Anterior cingulate cortex (tissue), 58 donors: ENCODE data around the gene MS4A18.
"Not testable (repeated sequence)": the region's sequence is repeated elsewhere in the genome, so short reads cannot be mapped to it uniquely, and the experiment has no call there.

Experiments
- DNase-seq, 58 donors: peaks; one replicate each; lab custom pipeline; 2025; lab: John Stamatoyannopoulos, UW

MS4A18 gene

GRCh38 chr11:60734279-60734678 is 9.8 kb downstream of the MS4A18 start:
- DNase-seq = no peak

GRCh38 chr11:60739114-60739513 is 14.6 kb downstream of the MS4A18 start:
- no peak for DNase-seq

- DNase-seq = no peak
Observed at GRCh38 chr11:60740573-60740972, 16.1 kb downstream of the MS4A18 start.

- DNase-seq = no peak
Observed at GRCh38 chr11:60741421-60741820, 16.9 kb downstream of the MS4A18 start.

GRCh38 chr11:60743058-60743457 is 18.5 kb downstream of the MS4A18 start:
- DNase-seq = no peak

GRCh38 chr11:60744114-60744513 is 19.6 kb downstream of the MS4A18 start:
- no peak for DNase-seq

DNA sequence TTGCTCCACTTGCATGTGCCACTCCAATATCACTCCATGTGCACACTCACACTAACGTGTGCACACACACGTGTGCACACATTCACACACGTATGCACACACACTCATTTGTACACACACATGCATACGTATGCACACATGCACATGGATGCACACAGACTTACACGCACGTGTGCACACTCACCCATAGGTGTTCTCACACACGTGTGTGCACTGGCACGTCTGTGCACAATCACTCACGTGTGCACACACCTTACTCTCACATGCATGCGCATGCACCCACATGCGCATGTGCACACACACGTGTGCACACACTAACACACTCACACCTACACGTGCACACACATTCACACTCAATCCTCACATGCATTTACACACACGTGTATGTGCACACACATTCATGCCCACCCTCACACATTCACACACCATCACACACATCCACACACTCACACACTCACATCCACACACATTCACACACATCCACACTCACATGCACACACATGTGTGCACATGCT is 22.9 kb downstream of the MS4A18 start:
- no peak for DNase-seq

- DNase-seq = no peak
Observed at GRCh38 chr11:60748225-60748624, 23.7 kb downstream of the MS4A18 start.

DNA sequence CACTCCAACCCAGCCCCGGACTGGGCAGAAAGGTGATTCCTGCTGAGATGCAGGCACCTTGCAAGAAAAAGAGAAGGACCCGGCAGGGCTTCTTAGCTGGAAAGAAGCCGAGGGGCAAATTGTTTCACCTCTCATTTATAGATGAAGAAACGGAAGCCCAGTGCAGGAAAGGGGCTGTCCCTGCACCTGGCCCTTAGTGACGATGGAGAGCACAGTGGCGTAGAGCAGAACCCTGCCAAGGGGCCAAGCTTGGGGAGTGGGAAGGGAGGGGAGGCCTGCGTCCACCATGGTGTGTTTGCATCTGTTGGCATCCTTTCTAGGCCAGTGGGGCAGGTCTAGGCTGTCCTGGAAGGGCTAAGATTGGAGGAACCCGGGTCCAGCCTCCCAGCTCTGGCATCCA is 24.3 kb downstream of the MS4A18 start:
- no peak for DNase-seq

GRCh38 chr11:60750911-60751310 is 26.4 kb downstream of the MS4A18 start:
- no peak for DNase-seq

GRCh38 chr11:60753309-60753708 is 28.8 kb downstream of the MS4A18 start:
- DNase-seq = no peak

GRCh38 chr11:60754887-60755286 is 30.4 kb downstream of the MS4A18 start:
- DNase-seq = no peak

GRCh38 chr11:60756307-60757032 is 31.9 kb downstream of the MS4A18 start, which contains the start of gene MS4A15:
Gene MS4A15 (plus strand): TSS chr11:60756867. CDS start chr11:60763734, 6,867 bp downstream.
- no peak for DNase-seq

DNA sequence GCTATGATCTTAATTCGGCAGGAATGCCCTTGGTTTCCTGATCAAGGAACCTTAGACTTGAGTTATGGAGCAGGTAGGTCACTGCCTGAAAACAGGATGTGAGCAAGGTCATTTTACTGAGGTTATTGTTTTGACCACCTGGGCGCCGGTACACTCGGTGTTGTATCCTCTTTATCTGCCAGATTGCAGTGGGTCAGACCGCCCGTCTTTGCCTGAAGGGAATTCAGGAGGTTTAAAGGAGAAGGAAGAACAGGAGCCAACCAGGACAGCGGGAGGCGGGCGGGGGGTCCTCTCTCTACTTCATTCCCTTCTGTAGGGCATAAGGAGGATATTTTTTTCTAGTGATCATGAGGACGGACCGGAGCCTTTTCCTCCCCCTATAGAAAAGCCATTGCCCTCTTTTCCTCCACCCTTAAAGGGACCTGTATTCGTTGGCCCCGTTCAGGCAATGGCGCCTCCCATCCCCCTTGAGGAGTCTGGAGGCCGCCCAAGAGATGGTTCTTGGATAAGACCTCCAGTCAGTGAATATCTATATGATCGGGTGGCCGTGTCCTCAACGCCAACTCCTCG is 32.8 kb downstream of the MS4A18 start:
- DNase-seq = no peak

DNA sequence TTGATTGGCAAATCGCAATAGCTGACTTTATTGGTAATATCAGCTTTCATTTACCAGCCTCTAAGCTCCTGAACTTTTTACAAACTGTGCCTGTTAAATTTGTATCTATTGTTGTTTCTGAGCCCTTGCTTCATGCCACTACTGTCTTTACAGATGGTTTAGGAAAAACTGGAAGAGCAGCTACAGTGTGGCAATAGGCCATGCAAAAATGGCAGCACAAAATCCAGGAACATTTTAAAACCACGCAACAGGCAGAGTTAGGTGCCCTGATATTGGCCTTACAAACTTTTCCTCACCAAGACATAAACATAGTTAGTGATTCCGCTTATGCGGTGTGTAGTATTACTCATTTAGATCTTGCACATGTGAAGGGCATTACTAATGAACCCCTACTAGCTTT is 34.2 kb downstream of the MS4A18 start:
- DNase-seq = not testable (repeated sequence)

- not testable (repeated sequence) for DNase-seq
Observed at GRCh38 chr11:60759438-60760225, 35.1 kb downstream of the MS4A18 start.

GRCh38 chr11:60761436-60762190 is 37.1 kb downstream of the MS4A18 start:
- no peak for DNase-seq

GRCh38 chr11:60762851-60763691 is 38.6 kb downstream of the MS4A18 start:
- no peak for DNase-seq

DNA sequence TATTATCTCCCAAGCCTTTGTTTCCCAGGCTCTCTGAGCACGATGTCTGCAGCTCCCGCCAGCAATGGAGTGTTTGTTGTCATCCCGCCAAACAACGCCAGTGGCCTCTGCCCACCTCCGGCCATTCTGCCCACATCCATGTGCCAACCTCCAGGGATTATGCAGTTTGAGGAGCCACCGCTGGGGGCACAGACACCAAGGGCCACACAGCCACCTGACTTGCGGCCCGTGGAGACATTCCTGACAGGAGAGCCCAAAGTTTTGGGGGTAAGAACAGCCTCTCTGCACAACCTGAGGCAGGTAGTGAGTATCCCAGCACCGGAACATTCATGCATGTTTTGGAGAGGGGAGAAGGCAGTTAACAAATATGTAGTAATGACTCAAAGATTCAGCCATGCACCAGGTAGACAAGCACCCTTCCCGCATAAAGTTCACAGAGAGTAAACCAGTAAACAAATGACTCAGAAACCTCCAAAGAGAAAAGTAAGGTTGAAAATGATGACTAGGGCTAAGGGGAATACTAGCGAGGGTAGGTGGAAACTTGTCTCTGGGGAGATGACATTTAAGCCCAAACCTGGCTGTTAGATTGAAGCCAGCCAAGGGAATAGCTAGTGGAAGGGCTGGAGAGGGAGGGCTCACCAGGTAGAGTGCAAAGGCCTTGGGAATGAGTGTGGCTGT is 39.3 kb downstream of the MS4A18 start:
- no peak for DNase-seq
